Stimulated activated memory B cell treated with anti-CD40 and anti-IgM and Interleukin-4, amounts not matched to agents 10 μg/mL and 1 μg/mL and 100 μg/mL, for 72 hours (primary cell): ENCODE results near the gene PIK3CG.

ENCODE experiments used
- ATAC-seq: fragments of 150-1000 bp; cut with Tn5 transposase; 2 replicates; pipeline ENCODE4 v1.10.0; 2021
- H3K27ac Mint-ChIP-seq: one replicate; pipeline ENCODE4 v1.8.0; 2022; ENCODE audit warnings: mild to moderate bottlenecking, mixed read lengths
- H3K27me3 Mint-ChIP-seq: one replicate; pipeline ENCODE4 v1.8.0; 2022; ENCODE audit warnings: mixed read lengths
- H3K36me3 Mint-ChIP-seq: one replicate; pipeline ENCODE4 v1.8.0; 2022; ENCODE audit warnings: mixed read lengths
- H3K4me1 Mint-ChIP-seq: one replicate; pipeline ENCODE4 v1.8.0; 2022; ENCODE audit warnings: mixed read lengths
- H3K4me3 Mint-ChIP-seq: one replicate; pipeline ENCODE4 v1.8.0; 2022; ENCODE audit warnings: mild to moderate bottlenecking, moderate library complexity, mixed read lengths
- H3K9me3 Mint-ChIP-seq: one replicate; pipeline ENCODE4 v1.8.0; 2022; ENCODE audit warnings: mixed read lengths

PIK3CG gene

GRCh38 chr7:106869954-106870353 lies 4.9 kb downstream of the PIK3CG start:
- peak overlapping the region; percentile 97 for H3K27ac Mint-ChIP-seq
- ATAC-seq: no peak
- no peaks in the 10 kb centered on the region for H3K27me3 Mint-ChIP-seq
- peaks cover 71% of the 10 kb centered on the region for H3K4me1 Mint-ChIP-seq
- no peaks in the 10 kb centered on the region for H3K9me3 Mint-ChIP-seq
- peaks cover 72% of the 10 kb centered on the region for H3K36me3 Mint-ChIP-seq
- H3K4me3 Mint-ChIP-seq: peak overlapping the region; percentile 74

GRCh38 chr7:106870528-106870927 lies 5.4 kb downstream of the PIK3CG start:
- H3K27ac Mint-ChIP-seq: peak overlapping the region; percentile 97
- no peaks in the 10 kb centered on the region for H3K9me3 Mint-ChIP-seq
- H3K4me1 Mint-ChIP-seq: peaks cover 71% of the 10 kb centered on the region
- no peaks in the 10 kb centered on the region for H3K27me3 Mint-ChIP-seq
- peaks cover 78% of the 10 kb centered on the region for H3K36me3 Mint-ChIP-seq
- ATAC-seq: no peak
- H3K4me3 Mint-ChIP-seq: peak overlapping the region; percentile 74

GRCh38 chr7:106870983-106871410 lies 5.9 kb downstream of the PIK3CG start:
- Mint-ChIP-seq H3K4me3 (peak overlapping the region; percentile 74), H3K27ac (peak overlapping the region; percentile 97), H3K4me1 (peaks cover 71% of the 10 kb centered on the region), H3K36me3 (peaks cover 81% of the 10 kb centered on the region), H3K27me3 (no peaks in the 10 kb centered on the region), H3K9me3 (no peaks in the 10 kb centered on the region)
- peak; percentile 90 for ATAC-seq

GRCh38 chr7:106871793-106872571 lies 6.9 kb downstream of the PIK3CG start:
- H3K27me3 Mint-ChIP-seq: no peaks in the 10 kb centered on the region
- H3K9me3 Mint-ChIP-seq: no peaks in the 10 kb centered on the region
- H3K27ac Mint-ChIP-seq: peak overlapping the region; percentile 97
- peak; percentile 71 for ATAC-seq
- peak overlapping the region; percentile 74 for H3K4me3 Mint-ChIP-seq
- peaks cover 63% of the 10 kb centered on the region for H3K4me1 Mint-ChIP-seq
- peaks cover 85% of the 10 kb centered on the region for H3K36me3 Mint-ChIP-seq

- Mint-ChIP-seq H3K27me3 (no peaks in the 10 kb centered on the region), H3K4me1 (peaks cover 57% of the 10 kb centered on the region), H3K27ac (peak overlapping the region; percentile 97), H3K36me3 (peaks cover 79% of the 10 kb centered on the region), H3K9me3 (no peaks in the 10 kb centered on the region), H3K4me3 (peak overlapping the region; percentile 74)
- no peak for ATAC-seq
These were observed 7.7 kb downstream of the PIK3CG start for GRCh38 chr7:106872763-106873162.

GRCh38 chr7:106874076-106874475 lies 9.0 kb downstream of the PIK3CG start:
- Mint-ChIP-seq H3K4me3 (peak overlapping the region; percentile 21), H3K27ac (peak overlapping the region; percentile 97), H3K27me3 (no peaks in the 10 kb centered on the region), H3K4me1 (peaks cover 59% of the 10 kb centered on the region), H3K36me3 (peaks cover 79% of the 10 kb centered on the region), H3K9me3 (no peaks in the 10 kb centered on the region)
- no peak for ATAC-seq

GRCh38 chr7:106875508-106875907 lies 10.4 kb downstream of the PIK3CG start:
- peaks cover 79% of the 10 kb centered on the region for H3K36me3 Mint-ChIP-seq
- no peak overlapping the region for H3K27ac Mint-ChIP-seq
- H3K27me3 Mint-ChIP-seq: no peaks in the 10 kb centered on the region
- no peaks in the 10 kb centered on the region for H3K9me3 Mint-ChIP-seq
- no peak overlapping the region for H3K4me3 Mint-ChIP-seq
- ATAC-seq: no peak
- H3K4me1 Mint-ChIP-seq: peaks cover 52% of the 10 kb centered on the region

- H3K9me3 Mint-ChIP-seq: no peaks in the 10 kb centered on the region
- no peak for ATAC-seq
- H3K36me3 Mint-ChIP-seq: peaks cover 91% of the 10 kb centered on the region
- H3K27ac Mint-ChIP-seq: peak overlapping the region; percentile 39
- no peak overlapping the region for H3K4me3 Mint-ChIP-seq
- H3K27me3 Mint-ChIP-seq: no peaks in the 10 kb centered on the region
- peaks cover 52% of the 10 kb centered on the region for H3K4me1 Mint-ChIP-seq
These were observed 13.8 kb downstream of the PIK3CG start for GRCh38 chr7:106878748-106879439.

- no peak for ATAC-seq
- Mint-ChIP-seq H3K4me3 (no peak overlapping the region), H3K9me3 (no peaks in the 10 kb centered on the region), H3K36me3 (peaks cover 93% of the 10 kb centered on the region), H3K4me1 (peaks cover 69% of the 10 kb centered on the region), H3K27me3 (no peaks in the 10 kb centered on the region), H3K27ac (peak overlapping the region; percentile 80)
These were observed 16.9 kb downstream of the PIK3CG start for GRCh38 chr7:106881984-106882383.

- H3K27me3 Mint-ChIP-seq: no peaks in the 10 kb centered on the region
- peaks cover 97% of the 10 kb centered on the region for H3K36me3 Mint-ChIP-seq
- H3K4me1 Mint-ChIP-seq: peaks cover 75% of the 10 kb centered on the region
- H3K4me3 Mint-ChIP-seq: peak overlapping the region; percentile 41
- H3K9me3 Mint-ChIP-seq: no peaks in the 10 kb centered on the region
- ATAC-seq: peak; percentile 91
- H3K27ac Mint-ChIP-seq: peak overlapping the region; percentile 80
These were observed 18.5 kb downstream of the PIK3CG start for GRCh38 chr7:106883456-106884026.

GRCh38 chr7:106885652-106886051 lies 20.6 kb downstream of the PIK3CG start:
- H3K27ac Mint-ChIP-seq: no peak overlapping the region
- H3K9me3 Mint-ChIP-seq: no peaks in the 10 kb centered on the region
- ATAC-seq: no peak
- peaks cover 95% of the 10 kb centered on the region for H3K36me3 Mint-ChIP-seq
- H3K4me1 Mint-ChIP-seq: peaks cover 74% of the 10 kb centered on the region
- no peak overlapping the region for H3K4me3 Mint-ChIP-seq
- H3K27me3 Mint-ChIP-seq: no peaks in the 10 kb centered on the region

GRCh38 chr7:106887421-106887820 lies 22.3 kb downstream of the PIK3CG start:
- ATAC-seq: peak; percentile 81
- no peaks in the 10 kb centered on the region for H3K27me3 Mint-ChIP-seq
- peak overlapping the region; percentile 81 for H3K27ac Mint-ChIP-seq
- H3K4me1 Mint-ChIP-seq: peaks cover 81% of the 10 kb centered on the region
- no peaks in the 10 kb centered on the region for H3K9me3 Mint-ChIP-seq
- H3K4me3 Mint-ChIP-seq: no peak overlapping the region
- peaks cover 95% of the 10 kb centered on the region for H3K36me3 Mint-ChIP-seq

- Mint-ChIP-seq H3K4me3 (no peak overlapping the region), H3K27me3 (no peaks in the 10 kb centered on the region), H3K27ac (peak overlapping the region; percentile 81), H3K36me3 (peaks cover 95% of the 10 kb centered on the region), H3K4me1 (peaks cover 81% of the 10 kb centered on the region), H3K9me3 (no peaks in the 10 kb centered on the region)
- ATAC-seq: no peak
These were observed 23.1 kb downstream of the PIK3CG start for GRCh38 chr7:106888204-106888603.

- Mint-ChIP-seq H3K9me3 (no peaks in the 10 kb centered on the region), H3K4me1 (peaks cover 80% of the 10 kb centered on the region), H3K27ac (peak overlapping the region; percentile 37), H3K4me3 (no peak overlapping the region), H3K27me3 (no peaks in the 10 kb centered on the region), H3K36me3 (peaks cover 77% of the 10 kb centered on the region)
- ATAC-seq: no peak
These were observed 25.9 kb downstream of the PIK3CG start for GRCh38 chr7:106890952-106891351.

- Mint-ChIP-seq H3K4me3 (no peak overlapping the region), H3K9me3 (no peaks in the 10 kb centered on the region), H3K27ac (no peak overlapping the region), H3K4me1 (peaks cover 79% of the 10 kb centered on the region), H3K36me3 (peaks cover 77% of the 10 kb centered on the region), H3K27me3 (no peaks in the 10 kb centered on the region)
- no peak for ATAC-seq
These were observed 26.7 kb downstream of the PIK3CG start for GRCh38 chr7:106891548-106892410.
